ENCODE data around the gene ZNF644. TPM values are rescaled to one million over a fixed set of nuclear protein-coding genes. Genes with fewer than 3 reads are reported as not detected.

ZNF644 gene
- total and polyA plus RNA-seq, 4 donors = 6.8 to 38.8 (median 27.2) TPM

DNA sequence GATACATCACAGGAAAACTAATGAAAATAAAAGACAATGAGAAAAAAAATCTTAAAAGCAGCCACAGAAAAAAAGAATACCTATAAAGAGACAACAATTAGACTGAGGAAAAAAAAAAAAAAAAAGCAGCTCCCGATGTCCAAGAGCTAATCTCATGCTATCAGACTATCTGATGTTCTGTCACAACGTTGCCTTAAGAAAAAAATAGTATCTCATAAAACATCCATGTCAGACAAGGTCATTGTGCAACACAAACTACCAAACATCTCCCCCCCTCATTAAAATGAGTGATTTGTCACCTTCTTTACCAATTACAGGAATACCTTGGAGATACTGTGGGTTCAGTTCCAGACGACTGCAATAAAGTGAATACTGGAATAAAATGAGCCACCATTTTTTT, 68.9 kb downstream of the ZNF644 start:
- no peak overlapping the region for H3K4me3 ChIP-seq (ENCODE audit: low read depth in 1 of 3, low read length in 3 of 3)
- TF ChIP-seq JUND (IDR thresholded peaks at IDR 0.05) (no peak), CTCF (IDR thresholded peaks at IDR 0.05; ENCODE audit: low read depth, low read length, missing input control) (no peak), TAF1 (conservative IDR thresholded peaks at IDR 0.05) (no peak), YY1 (IDR thresholded peaks at IDR 0.05) (no peak), ATF3 (IDR thresholded peaks at IDR 0.05) (no peak), RXRA (IDR thresholded peaks at IDR 0.05) (no peak), NR2F2 (IDR thresholded peaks at IDR 0.05) (no peak), HNF4G (IDR thresholded peaks at IDR 0.05) (no peak), HNF4A (conservative IDR thresholded peaks at IDR 0.05) (no peak), FOXA2 (IDR thresholded peaks at IDR 0.05) (no peak), MAX (IDR thresholded peaks at IDR 0.05) (no peak), REST (IDR thresholded peaks at IDR 0.05) (no peak), RAD21 (IDR thresholded peaks at IDR 0.05) (no peak), GABPA (IDR thresholded peaks at IDR 0.05 in 1 of 2, conservative IDR thresholded peaks at IDR 0.05 in 1 of 2) (no peak), SP1 (IDR thresholded peaks at IDR 0.05) (no peak)
- TF ChIP-seq, protein P1, sequence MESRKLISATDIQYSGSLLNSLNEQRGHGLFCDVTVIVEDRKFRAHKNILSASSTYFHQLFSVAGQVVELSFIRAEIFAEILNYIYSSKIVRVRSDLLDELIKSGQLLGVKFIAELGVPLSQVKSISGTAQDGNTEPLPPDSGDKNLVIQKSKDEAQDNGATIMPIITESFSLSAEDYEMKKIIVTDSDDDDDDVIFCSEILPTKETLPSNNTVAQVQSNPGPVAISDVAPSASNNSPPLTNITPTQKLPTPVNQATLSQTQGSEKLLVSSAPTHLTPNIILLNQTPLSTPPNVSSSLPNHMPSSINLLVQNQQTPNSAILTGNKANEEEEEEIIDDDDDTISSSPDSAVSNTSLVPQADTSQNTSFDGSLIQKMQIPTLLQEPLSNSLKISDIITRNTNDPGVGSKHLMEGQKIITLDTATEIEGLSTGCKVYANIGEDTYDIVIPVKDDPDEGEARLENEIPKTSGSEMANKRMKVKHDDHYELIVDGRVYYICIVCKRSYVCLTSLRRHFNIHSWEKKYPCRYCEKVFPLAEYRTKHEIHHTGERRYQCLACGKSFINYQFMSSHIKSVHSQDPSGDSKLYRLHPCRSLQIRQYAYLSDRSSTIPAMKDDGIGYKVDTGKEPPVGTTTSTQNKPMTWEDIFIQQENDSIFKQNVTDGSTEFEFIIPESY (IDR thresholded peaks at IDR 0.05) = no peak
- H3K4me1 ChIP-seq (ENCODE audit: control insufficient read depth in 4 of 4, insufficient read depth in 4 of 4, low read length in 3 of 4) = peaks cover 0 to 2% (median 0%) of the 10 kb centered on the region in 4 donors
- 89% methylated on average over 3 of the region's 3 CpGs for WGBS
- H3K9ac ChIP-seq (ENCODE audit: low read depth in 1 of 2, low read length in 2 of 2) = no peak overlapping the region
- H3K9me3 ChIP-seq (ENCODE audit: control insufficient read depth in 4 of 4, low read length in 3 of 4) = no peaks in the 10 kb centered on the region
- H3K36me3 ChIP-seq (ENCODE audit: control insufficient read depth in 4 of 4, insufficient read depth in 3 of 4, low read depth in 1 of 4, low read length in 3 of 4) = peaks cover 0 to 5% (median 1%) of the 10 kb centered on the region in 4 donors
- DNase-seq (ENCODE audit: low spot score) = no peak
- no peaks in the 10 kb centered on the region for H3K27me3 ChIP-seq (ENCODE audit: control insufficient read depth in 4 of 4, insufficient read depth in 4 of 4, low read length in 3 of 4)
- no peak overlapping the region for H3K27ac ChIP-seq (ENCODE audit: low read depth in 1 of 2, low read length in 2 of 2)

DNA sequence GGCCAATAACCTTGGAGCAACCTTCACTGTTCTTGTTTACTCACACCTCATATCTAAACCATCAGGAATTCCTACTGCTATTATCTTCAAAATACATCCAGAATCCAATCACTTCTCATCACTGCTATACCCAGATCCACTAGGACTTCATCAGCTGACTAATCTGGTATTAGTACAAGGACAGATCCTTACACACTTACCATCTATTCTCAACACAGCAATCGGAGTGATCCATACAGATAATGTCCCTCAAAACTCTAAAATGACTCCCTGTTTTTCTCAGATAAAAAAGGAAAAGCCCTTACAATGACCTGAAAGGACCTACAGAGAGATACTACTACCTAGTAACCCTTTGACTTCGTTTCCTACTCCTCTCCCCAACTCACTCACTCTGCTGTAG, 70.8 kb downstream of the ZNF644 start:
- Histone ChIP-seq H3K9ac (ENCODE audit: low read depth in 1 of 2, low read length in 2 of 2) (no peak overlapping the region), H3K27ac (ENCODE audit: low read depth in 1 of 2, low read length in 2 of 2) (no peak overlapping the region), H3K27me3 (ENCODE audit: control insufficient read depth in 4 of 4, insufficient read depth in 4 of 4, low read length in 3 of 4) (no peaks in the 10 kb centered on the region), H3K4me1 (ENCODE audit: control insufficient read depth in 4 of 4, insufficient read depth in 4 of 4, low read length in 3 of 4) (no peaks in the 10 kb centered on the region), H3K9me3 (ENCODE audit: control insufficient read depth in 4 of 4, low read length in 3 of 4) (no peaks in the 10 kb centered on the region), H3K36me3 (ENCODE audit: control insufficient read depth in 4 of 4, insufficient read depth in 3 of 4, low read depth in 1 of 4, low read length in 3 of 4) (peaks cover 0 to 5% (median 1%) of the 10 kb centered on the region in 4 donors), H3K4me3 (ENCODE audit: low read depth in 1 of 3, low read length in 3 of 3) (no peak overlapping the region)
- no peak for DNase-seq (ENCODE audit: low spot score)
- 92% methylated on average over 2 of the region's 2 CpGs for WGBS
- TF ChIP-seq FOXA2 (IDR thresholded peaks at IDR 0.05) (no peak), TAF1 (conservative IDR thresholded peaks at IDR 0.05) (no peak), FOXA1 (IDR thresholded peaks at IDR 0.05) (no peak), RAD21 (IDR thresholded peaks at IDR 0.05) (no peak), HNF4G (IDR thresholded peaks at IDR 0.05) (no peak), MAX (IDR thresholded peaks at IDR 0.05) (no peak), EGR1 (IDR thresholded peaks at IDR 0.05; ENCODE audit: low read depth in 2 of 2) (no peak), CTCF (IDR thresholded peaks at IDR 0.05; ENCODE audit: low read depth, low read length, missing input control) (no peak), SP1 (IDR thresholded peaks at IDR 0.05) (no peak)
- TF ChIP-seq, protein P1 (IDR thresholded peaks at IDR 0.05) = no peak
